SH-SY5Y (cell line): ENCODE data around the gene TREM2.

ENCODE experiments used
- GATA2 ChIP-seq: IDR thresholded peaks from 2 replicates; pipeline ENCODE4 v1.6.1; 2011; ENCODE audit warnings: mild to moderate bottlenecking, low read depth, low read length
- GATA3 ChIP-seq: IDR thresholded peaks from 2 replicates; pipeline ENCODE4 v1.6.1; 2011; ENCODE audit warnings: low read depth, mild to moderate bottlenecking, low read length, moderate library complexity

TREM2 gene

DNA sequence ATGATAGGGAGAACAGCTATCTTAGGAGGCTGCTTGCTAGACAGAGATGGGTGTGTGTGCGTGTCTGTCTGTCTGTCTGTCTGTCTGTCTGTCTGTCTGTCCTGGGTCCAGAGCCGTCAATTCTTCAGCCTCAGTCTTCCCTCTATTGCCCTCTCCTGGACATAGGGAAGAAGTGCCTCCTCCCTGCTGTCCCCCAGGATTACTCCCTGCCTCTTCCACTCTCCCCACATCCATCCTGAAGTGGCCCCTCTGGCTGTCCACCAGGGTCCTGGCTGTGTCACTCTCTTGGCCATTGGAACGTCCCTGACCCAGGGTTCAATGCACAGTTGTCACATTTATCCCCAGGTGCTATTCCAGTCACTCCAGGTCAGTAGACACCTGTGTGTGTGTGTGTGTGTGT, 27.9 kb upstream of the TREM2 start:
- TF ChIP-seq GATA2 (no peak), GATA3 (no peak)

DNA sequence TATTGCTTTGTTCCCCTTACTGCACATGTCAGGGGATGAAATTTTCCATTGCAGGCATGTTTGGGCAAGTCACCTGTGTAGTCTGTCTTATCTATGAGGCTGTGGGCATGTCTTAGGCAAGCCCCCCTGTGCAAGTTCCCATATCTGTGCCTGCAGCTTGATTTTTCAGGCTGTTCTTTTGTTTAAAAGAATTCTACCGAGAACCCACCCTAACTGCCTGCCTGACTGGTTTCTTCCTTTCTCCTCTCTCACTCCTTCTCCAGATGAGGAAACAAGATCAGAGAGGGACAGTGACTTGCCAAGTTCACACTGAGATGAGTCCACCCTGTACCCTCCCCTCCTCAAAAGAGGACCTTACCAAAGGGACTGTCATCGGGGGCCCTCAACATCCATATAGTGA, 27.1 kb upstream of the TREM2 start:
- no peak for TF ChIP-seq GATA3
- no peak for TF ChIP-seq GATA2

- TF ChIP-seq GATA3 (no peak), GATA2 (no peak)
These were observed 25.3 kb upstream of the TREM2 start for GRCh38 chr6:41187924-41188886.

DNA sequence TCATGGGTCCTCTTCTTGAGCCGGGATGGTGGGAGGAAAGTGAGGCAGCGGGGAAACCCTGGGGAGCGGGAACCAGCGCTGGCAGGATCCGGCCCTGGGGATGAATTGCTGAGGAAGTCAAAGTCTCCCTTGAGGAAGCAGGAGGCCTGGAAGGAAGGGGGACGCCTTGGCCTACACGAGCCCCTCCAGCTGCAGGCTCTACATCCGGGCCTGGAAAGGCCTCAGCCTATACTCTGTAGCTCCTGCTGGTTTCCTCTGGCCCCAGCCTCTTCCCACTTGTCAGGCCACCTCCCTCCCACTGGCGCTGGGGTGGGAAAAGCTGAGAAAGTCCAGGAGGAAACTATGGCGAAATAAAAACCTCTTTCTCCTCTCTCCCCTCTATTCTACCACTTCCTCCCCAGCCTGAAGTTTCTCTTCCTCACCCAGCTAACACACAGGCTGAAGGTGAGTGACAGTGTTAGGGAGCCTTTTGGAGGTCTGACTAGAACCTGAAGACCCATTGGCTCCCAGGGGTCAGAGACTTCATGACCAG, 23.2 kb upstream of the TREM2 start:
- TF ChIP-seq GATA2 (no peak), GATA3 (no peak)

- TF ChIP-seq GATA2 (no peak), GATA3 (no peak)
These were observed 21.8 kb upstream of the TREM2 start for GRCh38 chr6:41184761-41185160.

- TF ChIP-seq GATA2: no peak
- no peak for TF ChIP-seq GATA3
These were observed 19.4 kb upstream of the TREM2 start for GRCh38 chr6:41182069-41183034.

DNA sequence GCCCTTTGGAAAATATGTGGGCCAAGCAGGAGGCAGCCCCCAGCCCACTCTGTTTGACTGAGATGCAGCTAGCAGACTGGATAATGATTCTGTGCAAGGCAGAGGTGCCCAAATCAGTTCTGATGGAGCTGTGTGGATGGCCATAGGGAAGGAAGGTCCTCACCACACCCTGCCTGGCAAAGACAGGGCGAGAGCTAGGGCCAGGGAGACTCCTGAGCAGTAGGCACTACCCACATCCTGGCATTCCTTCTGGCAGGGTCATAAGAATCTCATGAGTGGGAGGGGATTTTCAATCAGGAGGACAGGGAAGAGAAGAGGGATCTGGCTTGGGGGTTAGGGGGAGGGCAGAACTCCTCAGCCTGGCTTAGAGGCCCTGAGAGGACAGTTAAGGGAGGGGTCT, 18.6 kb upstream of the TREM2 start:
- TF ChIP-seq GATA3: no peak
- no peak for TF ChIP-seq GATA2

GRCh38 chr6:41179163-41179562, 16.2 kb upstream of the TREM2 start:
- TF ChIP-seq GATA2 (no peak), GATA3 (no peak)

DNA sequence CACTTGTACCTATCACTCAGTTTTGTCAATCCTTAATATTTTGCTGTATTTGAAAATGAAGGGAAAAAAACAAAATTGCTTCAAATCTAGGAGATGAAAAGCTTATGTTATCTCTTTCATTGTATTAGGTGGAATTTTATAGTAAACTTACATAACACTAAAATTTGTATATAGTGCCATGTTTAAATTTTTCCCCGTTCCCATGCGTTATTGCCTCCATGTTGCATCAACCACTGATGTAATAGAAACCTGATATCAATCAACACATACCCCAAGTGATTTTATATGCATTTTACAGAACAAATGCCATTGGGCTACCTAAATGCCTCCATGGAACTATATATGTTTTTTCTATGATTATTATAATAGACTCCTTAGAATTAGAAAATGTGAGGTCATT, 14.8 kb upstream of the TREM2 start:
- TF ChIP-seq GATA3: no peak
- TF ChIP-seq GATA2: no peak

DNA sequence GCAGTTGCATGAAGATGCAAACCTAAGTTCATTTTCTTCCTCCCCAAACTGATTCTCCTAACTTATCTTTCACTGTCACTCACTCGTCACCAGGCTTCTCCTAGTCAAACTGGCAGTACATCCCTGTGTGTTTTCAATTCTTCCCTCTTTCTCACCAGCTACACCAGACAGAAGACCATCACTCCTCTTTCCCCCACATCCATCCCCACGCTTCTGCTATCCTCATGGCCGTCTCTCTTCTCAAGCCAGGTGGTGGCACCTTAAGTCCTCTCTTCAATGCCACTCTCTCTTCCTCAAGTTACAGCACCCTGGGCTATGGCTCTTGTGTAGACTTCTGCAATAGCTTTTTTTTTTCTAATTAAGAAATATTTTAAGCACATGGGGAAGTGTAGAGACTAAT, 14.4 kb upstream of the TREM2 start:
- TF ChIP-seq GATA2 (no peak), GATA3 (no peak)

- TF ChIP-seq GATA3 (no peak), GATA2 (no peak)
These were observed 13.3 kb upstream of the TREM2 start for GRCh38 chr6:41176189-41176588.

DNA sequence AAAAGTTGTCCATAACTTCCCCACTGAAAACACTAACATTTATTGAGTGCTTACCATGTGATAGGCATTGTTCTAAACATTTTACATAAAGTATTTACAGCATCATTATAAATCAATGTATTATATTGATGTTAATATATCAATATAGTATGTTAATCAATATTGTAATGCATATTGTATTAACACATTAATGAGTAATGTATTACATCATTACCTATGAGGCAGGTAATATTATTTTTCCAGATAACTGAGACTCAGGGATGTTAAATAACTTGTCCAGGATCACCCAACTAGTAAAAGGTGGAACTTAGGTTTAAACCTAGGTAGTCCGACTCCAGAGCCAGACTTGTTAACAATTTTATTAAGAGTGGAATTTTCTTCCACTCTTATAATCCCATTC, 12.2 kb upstream of the TREM2 start:
- no peak for TF ChIP-seq GATA3
- TF ChIP-seq GATA2: no peak

GRCh38 chr6:41174610-41175009, 11.7 kb upstream of the TREM2 start:
- TF ChIP-seq GATA3 (no peak), GATA2 (no peak)

GRCh38 chr6:41171908-41172307, 9.0 kb upstream of the TREM2 start:
- no peak for TF ChIP-seq GATA2
- no peak for TF ChIP-seq GATA3
